HepG2 (cell line): ENCODE results near the gene ZNF771. TPM values are rescaled to one million over a fixed set of nuclear protein-coding genes. Genes with fewer than 3 reads are reported as not detected.

Source experiments
- AKAP8 ChIP-seq: sonication (generic); formaldehyde crosslinking; IDR thresholded peaks from 2 replicates; pipeline ENCODE4 v1.5.1; 2020; ENCODE audit warnings: mild to moderate bottlenecking, missing genetic modification reagents
- BCL6 ChIP-seq: IDR thresholded peaks from 2 replicates; pipeline ENCODE4 v1.6.1; 2016; ENCODE audit warnings: missing genetic modification reagents, missing compliant biosample characterization
- CHD4 ChIP-seq: fragments of 200-600 bp; sonication (generic); IDR thresholded peaks from 2 replicates; pipeline ENCODE4 v1.7.0; 2017; ENCODE audit warnings: mild to moderate bottlenecking, low read length, borderline replicate concordance
- ELF1 ChIP-seq: sonication (generic); formaldehyde crosslinking; IDR thresholded peaks from 2 replicates; pipeline ENCODE4 v1.4.0; 2020; ENCODE audit warnings: missing genetic modification reagents
- FOXC1 ChIP-seq: sonication (generic); formaldehyde crosslinking; IDR thresholded peaks from 2 replicates; pipeline ENCODE4 v1.8.0; 2022; ENCODE audit warnings: mild to moderate bottlenecking, missing genetic modification reagents, borderline replicate concordance
- GATAD2A ChIP-seq: IDR thresholded peaks from 2 replicates; pipeline ENCODE4 v1.6.1; 2016
- POLR2AphosphoS2 ChIP-seq: IDR thresholded peaks from 2 replicates; pipeline ENCODE4 v1.6.1; 2011; ENCODE audit warnings: low read depth, low read length, improper control_type of control experiment
- POLR2AphosphoS5 ChIP-seq: IDR thresholded peaks from 2 replicates; pipeline ENCODE4 v1.6.1; 2012; ENCODE audit warnings: low read depth, low read length
- SAFB2 ChIP-seq: sonication (generic); formaldehyde crosslinking; IDR thresholded peaks from 2 replicates; pipeline ENCODE4 v1.5.1; 2020; ENCODE audit warnings: missing genetic modification reagents, low read depth, mild to moderate bottlenecking, borderline replicate concordance
- ZBTB43 ChIP-seq: sonication (generic); formaldehyde crosslinking; conservative IDR thresholded peaks from 2 replicates; pipeline ENCODE4 v1.4.0; 2020; ENCODE audit warnings: missing genetic modification reagents
- ZFP36L2 ChIP-seq: sonication (generic); formaldehyde crosslinking; IDR thresholded peaks from 2 replicates; pipeline ENCODE4 v1.4.0; 2020; ENCODE audit warnings: missing genetic modification reagents
- ZNF12 ChIP-seq: sonication (generic); formaldehyde crosslinking; IDR thresholded peaks from 2 replicates; pipeline ENCODE4 v1.5.0; 2020; ENCODE audit warnings: missing genetic modification reagents
- ZNF3 ChIP-seq: IDR thresholded peaks from 2 replicates; pipeline ENCODE4 v1.7.0; 2017; ENCODE audit warnings: inconsistent platforms
- ZNF317 ChIP-seq: sonication (generic); formaldehyde crosslinking; IDR thresholded peaks from 2 replicates; pipeline ENCODE4 v1.5.0; 2020; ENCODE audit warnings: mild to moderate bottlenecking, missing genetic modification reagents
- ZNF510 ChIP-seq: sonication (generic); formaldehyde crosslinking; IDR thresholded peaks from 2 replicates; pipeline ENCODE4 v1.4.0; 2020; ENCODE audit warnings: low read depth, mild to moderate bottlenecking, missing genetic modification reagents
- ZNF678 ChIP-seq: sonication (generic); formaldehyde crosslinking; IDR thresholded peaks from 2 replicates; pipeline ENCODE4 v1.4.0; 2020; ENCODE audit warnings: mild to moderate bottlenecking, missing genetic modification reagents
- ZNF777 ChIP-seq: sonication (generic); formaldehyde crosslinking; IDR thresholded peaks from 2 replicates; pipeline ENCODE4 v1.4.0; 2020; ENCODE audit warnings: missing genetic modification reagents
- ZNF83 ChIP-seq: sonication (generic); formaldehyde crosslinking; IDR thresholded peaks from 2 replicates; pipeline ENCODE4 v1.4.0; 2020; ENCODE audit warnings: missing genetic modification reagents, mild to moderate bottlenecking, borderline replicate concordance
- ZNF878 ChIP-seq: sonication (generic); formaldehyde crosslinking; IDR thresholded peaks from 2 replicates; pipeline ENCODE4 v1.8.1; 2023; ENCODE audit warnings: mild to moderate bottlenecking, missing genetic modification reagents, moderate library complexity
- polyA plus RNA-seq, 8 experiments: library from polyadenylated mRNA; depleted of rRNA in 3 of 8; stranded (reverse) in 7 of 8; unstranded in 1 of 8; fragments of >200 nt; fragmentation: Illumina TruSeq in 4 of 8; extraction: Trizol in 4 of 8; gene quantifications; 2 replicates each; pipeline versions ENCODE4 v1.2.1 to v1.2.3, GENCODE V29; 2011 to 2016; ENCODE audit warnings: low read depth in 4 of 8, missing spikeins in 1 of 8, mixed read lengths in 1 of 8; ENCODE audit not compliant: insufficient read depth in 1 of 8
- total RNA-seq, 5 experiments: library from RNA; depleted of rRNA; stranded (reverse); fragments of >200 nt; fragmentation: Illumina TruSeq; extraction: Trizol; gene quantifications; 2 replicates each; pipeline ENCODE4 v1.2.3, GENCODE V29; 2016; ENCODE audit warnings: low read depth in 1 of 5
- TF ChIP-seq, protein P1 (sequence below): sonication (generic); formaldehyde crosslinking; IDR thresholded peaks from 2 replicates; pipeline ENCODE4 v1.8.1; 2023; ENCODE audit warnings: mild to moderate bottlenecking, missing genetic modification reagents, borderline replicate concordance
- TF ChIP-seq, protein P2 (sequence below): IDR thresholded peaks from 2 replicates; pipeline ENCODE4 v1.6.1; 2016
- TF ChIP-seq, protein P3 (sequence below): IDR thresholded peaks from 2 replicates; pipeline ENCODE4 v1.6.1; 2016; ENCODE audit warnings: mild to moderate bottlenecking, missing biosample characterization, missing genetic modification reagents
- TF ChIP-seq, protein P4 (sequence below): IDR thresholded peaks from 2 replicates; pipeline ENCODE4 v1.6.1; 2016; ENCODE audit warnings: missing compliant biosample characterization, missing genetic modification reagents, borderline replicate concordance
- TF ChIP-seq, protein P5 (sequence below): sonication (generic); formaldehyde crosslinking; IDR thresholded peaks from 2 replicates; pipeline ENCODE4 v1.4.0; 2020; ENCODE audit warnings: missing genetic modification reagents, borderline replicate concordance

ZNF771 gene
- total and polyA plus RNA-seq, 2 of the 13 experiments (the other 11 are each of a cell fraction or from before 2014, with no cell fraction given): 5.0 to 11.8 TPM

GRCh38 chr16:30430428-30430970, 23.1 kb downstream of the ZNF771 start (continued):
- TF ChIP-seq ZBTB43: 0 out of 2 replicates have a peak, but pooled peaks have one; percentile 57
- TF ChIP-seq ZNF317 (CRISPR knock-in tag): no peak
- TF ChIP-seq, protein P1, sequence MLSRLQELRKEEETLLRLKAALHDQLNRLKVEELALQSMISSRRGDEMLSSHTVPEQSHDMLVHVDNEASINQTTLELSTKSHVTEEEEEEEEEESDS (CRISPR knock-in tag): no peak; the same call in 1 of the 2 replicates
- no peak for TF ChIP-seq POLR2AphosphoS5
- no peak; the same call in 1 of the 2 replicates for TF ChIP-seq ELF1 (CRISPR knock-in tag)
- peak; percentile 56 for TF ChIP-seq GATAD2A (CRISPR knock-in tag)
- TF ChIP-seq CHD4: no peak
- peak; percentile 92; the same call in 1 of the 2 replicates for TF ChIP-seq ZNF83 (CRISPR knock-in tag)
- TF ChIP-seq ZNF3 (CRISPR knock-in tag): 0 out of 2 replicates have a peak, but pooled peaks have one; percentile 28
- TF ChIP-seq ZNF510: no peak
- no peak; the same call in 1 of the 2 replicates for TF ChIP-seq BCL6
- TF ChIP-seq POLR2AphosphoS2: no peak
- TF ChIP-seq, protein P2, sequence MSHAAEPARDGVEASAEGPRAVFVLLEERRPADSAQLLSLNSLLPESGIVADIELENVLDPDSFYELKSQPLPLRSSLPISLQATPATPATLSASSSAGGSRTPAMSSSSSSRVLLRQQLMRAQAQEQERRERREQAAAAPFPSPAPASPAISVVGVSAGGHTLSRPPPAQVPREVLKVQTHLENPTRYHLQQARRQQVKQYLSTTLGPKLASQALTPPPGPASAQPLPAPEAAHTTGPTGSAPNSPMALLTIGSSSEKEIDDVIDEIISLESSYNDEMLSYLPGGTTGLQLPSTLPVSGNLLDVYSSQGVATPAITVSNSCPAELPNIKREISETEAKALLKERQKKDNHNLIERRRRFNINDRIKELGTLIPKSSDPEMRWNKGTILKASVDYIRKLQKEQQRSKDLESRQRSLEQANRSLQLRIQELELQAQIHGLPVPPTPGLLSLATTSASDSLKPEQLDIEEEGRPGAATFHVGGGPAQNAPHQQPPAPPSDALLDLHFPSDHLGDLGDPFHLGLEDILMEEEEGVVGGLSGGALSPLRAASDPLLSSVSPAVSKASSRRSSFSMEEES (CRISPR knock-in tag): 0 out of 2 replicates have a peak, but pooled peaks have one; percentile 42
- TF ChIP-seq FOXC1 (CRISPR knock-in tag): 0 out of 2 replicates have a peak, but pooled peaks have one; percentile 75
- TF ChIP-seq SAFB2 (CRISPR knock-in tag): no peak; the same call in none of the 2 replicates
- TF ChIP-seq ZFP36L2 (CRISPR knock-in tag): no peak
- TF ChIP-seq ZNF678: no peak
- TF ChIP-seq ZNF777 (CRISPR knock-in tag): no peak
- TF ChIP-seq, protein P3, sequence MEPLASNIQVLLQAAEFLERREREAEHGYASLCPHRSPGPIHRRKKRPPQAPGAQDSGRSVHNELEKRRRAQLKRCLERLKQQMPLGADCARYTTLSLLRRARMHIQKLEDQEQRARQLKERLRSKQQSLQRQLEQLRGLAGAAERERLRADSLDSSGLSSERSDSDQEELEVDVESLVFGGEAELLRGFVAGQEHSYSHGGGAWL (CRISPR knock-in tag): peak; percentile 92
- no peak for TF ChIP-seq ZNF878 (CRISPR knock-in tag)
- TF ChIP-seq AKAP8: no peak
- no peak for TF ChIP-seq ZNF12 (CRISPR knock-in tag)
- TF ChIP-seq, protein P4, sequence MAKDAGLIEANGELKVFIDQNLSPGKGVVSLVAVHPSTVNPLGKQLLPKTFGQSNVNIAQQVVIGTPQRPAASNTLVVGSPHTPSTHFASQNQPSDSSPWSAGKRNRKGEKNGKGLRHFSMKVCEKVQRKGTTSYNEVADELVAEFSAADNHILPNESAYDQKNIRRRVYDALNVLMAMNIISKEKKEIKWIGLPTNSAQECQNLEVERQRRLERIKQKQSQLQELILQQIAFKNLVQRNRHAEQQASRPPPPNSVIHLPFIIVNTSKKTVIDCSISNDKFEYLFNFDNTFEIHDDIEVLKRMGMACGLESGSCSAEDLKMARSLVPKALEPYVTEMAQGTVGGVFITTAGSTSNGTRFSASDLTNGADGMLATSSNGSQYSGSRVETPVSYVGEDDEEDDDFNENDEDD (CRISPR knock-in tag): peak; percentile 84
- TF ChIP-seq, protein P5, sequence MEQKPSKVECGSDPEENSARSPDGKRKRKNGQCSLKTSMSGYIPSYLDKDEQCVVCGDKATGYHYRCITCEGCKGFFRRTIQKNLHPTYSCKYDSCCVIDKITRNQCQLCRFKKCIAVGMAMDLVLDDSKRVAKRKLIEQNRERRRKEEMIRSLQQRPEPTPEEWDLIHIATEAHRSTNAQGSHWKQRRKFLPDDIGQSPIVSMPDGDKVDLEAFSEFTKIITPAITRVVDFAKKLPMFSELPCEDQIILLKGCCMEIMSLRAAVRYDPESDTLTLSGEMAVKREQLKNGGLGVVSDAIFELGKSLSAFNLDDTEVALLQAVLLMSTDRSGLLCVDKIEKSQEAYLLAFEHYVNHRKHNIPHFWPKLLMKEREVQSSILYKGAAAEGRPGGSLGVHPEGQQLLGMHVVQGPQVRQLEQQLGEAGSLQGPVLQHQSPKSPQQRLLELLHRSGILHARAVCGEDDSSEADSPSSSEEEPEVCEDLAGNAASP (CRISPR knock-in tag): no peak; the same call in 1 of the 2 replicates
